HG03039 (cell line): Measurements from ENCODE around the gene BMP10.

Experiments
- ATAC-seq: cut with Tn5 transposase; IDR thresholded peaks from one replicate; pipeline ENCODE4 v1.9.1; 2021; ENCODE audit warnings: mild to moderate bottlenecking, moderate library complexity; ENCODE audit not compliant: unreplicated experiment

Gene BMP10

GRCh38 chr2:68822207-68822872 is 48.9 kb downstream of the BMP10 start:
- ATAC-seq: no peak

DNA sequence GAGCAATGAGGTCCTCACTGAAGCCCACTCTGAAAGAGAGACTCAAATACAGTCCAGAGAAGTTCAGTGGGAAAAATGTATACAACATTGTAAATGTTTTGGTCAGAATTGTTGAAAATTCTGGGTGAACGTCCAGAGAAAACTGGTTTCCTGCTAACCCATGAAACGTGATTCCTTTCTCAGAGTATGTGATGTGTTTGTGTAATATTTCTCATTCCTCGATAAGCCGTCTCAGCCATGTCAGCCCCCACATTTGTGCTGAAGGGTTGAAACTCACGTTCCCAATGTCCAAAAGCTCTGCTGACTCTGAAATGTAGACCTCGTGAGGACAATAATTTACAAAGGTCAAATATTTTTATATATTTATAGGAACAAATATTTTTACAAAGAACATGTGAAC is 51.6 kb downstream of the BMP10 start:
- no peak for ATAC-seq

GRCh38 chr2:68817306-68817705 is 53.9 kb downstream of the BMP10 start:
- ATAC-seq: no peak
